Measurements from ENCODE around the gene UNC93A. TPM values are rescaled to one million over a fixed set of nuclear protein-coding genes. Genes with fewer than 3 reads are reported as not detected.
"Not testable (repeated sequence)": the region's sequence is repeated elsewhere in the genome, so short reads cannot be mapped to it uniquely, and the experiment has no call there.

Gene UNC93A
- total RNA-seq, 6 donors from 2014 or later, result not detected

DNA sequence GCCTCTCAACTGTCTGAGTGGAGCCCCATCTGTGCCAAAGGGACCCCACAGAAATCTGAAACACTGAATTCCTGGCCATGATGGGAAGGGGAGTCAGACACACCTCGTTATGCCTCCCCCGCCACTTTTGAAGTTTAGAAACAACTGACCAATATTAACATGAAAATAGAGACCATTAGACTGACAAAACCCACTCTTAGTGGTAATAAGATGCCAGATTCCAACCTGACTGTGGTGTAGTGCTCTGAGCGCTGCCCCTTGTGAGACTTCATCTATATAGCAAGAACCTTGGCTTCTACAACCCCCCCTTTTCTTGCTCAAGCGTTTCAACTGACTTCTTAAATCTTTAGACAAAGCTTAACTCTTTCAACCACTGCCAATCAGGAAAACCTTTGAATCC is 46.1 kb upstream of the UNC93A start:
- H3K27ac ChIP-seq, result no peak overlapping the region
- no peaks in the 10 kb centered on the region for H3K36me3 ChIP-seq
- no peak for ATAC-seq (ENCODE audit: low FRiP score in 2 of 2)
- no peak overlapping the region for H3K4me3 ChIP-seq
- no peaks in the 10 kb centered on the region for H3K27me3 ChIP-seq
- no peaks in the 10 kb centered on the region for H3K9me3 ChIP-seq
- no peaks in the 10 kb centered on the region for H3K4me1 ChIP-seq
- TF ChIP-seq, protein P1, sequence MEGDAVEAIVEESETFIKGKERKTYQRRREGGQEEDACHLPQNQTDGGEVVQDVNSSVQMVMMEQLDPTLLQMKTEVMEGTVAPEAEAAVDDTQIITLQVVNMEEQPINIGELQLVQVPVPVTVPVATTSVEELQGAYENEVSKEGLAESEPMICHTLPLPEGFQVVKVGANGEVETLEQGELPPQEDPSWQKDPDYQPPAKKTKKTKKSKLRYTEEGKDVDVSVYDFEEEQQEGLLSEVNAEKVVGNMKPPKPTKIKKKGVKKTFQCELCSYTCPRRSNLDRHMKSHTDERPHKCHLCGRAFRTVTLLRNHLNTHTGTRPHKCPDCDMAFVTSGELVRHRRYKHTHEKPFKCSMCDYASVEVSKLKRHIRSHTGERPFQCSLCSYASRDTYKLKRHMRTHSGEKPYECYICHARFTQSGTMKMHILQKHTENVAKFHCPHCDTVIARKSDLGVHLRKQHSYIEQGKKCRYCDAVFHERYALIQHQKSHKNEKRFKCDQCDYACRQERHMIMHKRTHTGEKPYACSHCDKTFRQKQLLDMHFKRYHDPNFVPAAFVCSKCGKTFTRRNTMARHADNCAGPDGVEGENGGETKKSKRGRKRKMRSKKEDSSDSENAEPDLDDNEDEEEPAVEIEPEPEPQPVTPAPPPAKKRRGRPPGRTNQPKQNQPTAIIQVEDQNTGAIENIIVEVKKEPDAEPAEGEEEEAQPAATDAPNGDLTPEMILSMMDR (IDR thresholded peaks at IDR 0.05), result no peak
- TF ChIP-seq POLR2AphosphoS5 (IDR thresholded peaks at IDR 0.05), result no peak
- no peak for TF ChIP-seq POLR2A (IDR thresholded peaks at IDR 0.05)
- no peak for TF ChIP-seq EP300 (IDR thresholded peaks at IDR 0.05)
- WGBS, 2 donors, result 47 to 60% methylated on average over 4 of the region's 4 CpGs
- DNase-seq, result no peak

DNA sequence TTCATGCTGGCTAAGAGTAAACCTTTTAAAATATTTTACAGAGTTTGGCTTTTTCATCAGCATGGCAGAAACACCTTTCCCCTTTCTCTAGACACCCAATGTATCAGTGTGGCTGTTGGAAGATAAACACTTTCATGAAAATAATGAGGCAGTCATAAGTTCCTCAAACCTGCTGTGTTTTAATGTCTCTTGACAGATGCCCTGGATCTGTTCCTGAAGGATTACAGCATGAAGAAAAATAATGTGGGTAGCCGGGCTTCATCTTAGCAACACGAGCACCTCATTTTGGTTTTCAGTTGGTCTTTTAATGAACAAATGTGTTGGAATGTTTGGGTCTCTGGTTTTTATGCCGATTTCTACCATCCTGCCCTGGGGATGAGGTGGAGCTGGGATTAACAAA is 45.5 kb upstream of the UNC93A start:
- Histone ChIP-seq H3K4me1 (no peaks in the 10 kb centered on the region), H3K27me3 (no peaks in the 10 kb centered on the region), H3K9me3 (no peaks in the 10 kb centered on the region), H3K27ac (no peak overlapping the region), H3K4me3 (no peak overlapping the region), H3K36me3 (no peaks in the 10 kb centered on the region)
- DNase-seq, result no peak
- 83 to 89% methylated on average over 3 of the region's 3 CpGs for WGBS, 2 donors
- TF ChIP-seq EP300 (IDR thresholded peaks at IDR 0.05) (no peak), POLR2A (IDR thresholded peaks at IDR 0.05) (no peak), POLR2AphosphoS5 (IDR thresholded peaks at IDR 0.05) (no peak)
- TF ChIP-seq, protein P1 (IDR thresholded peaks at IDR 0.05), result no peak
- no peak for ATAC-seq (ENCODE audit: low FRiP score in 2 of 2)

DNA sequence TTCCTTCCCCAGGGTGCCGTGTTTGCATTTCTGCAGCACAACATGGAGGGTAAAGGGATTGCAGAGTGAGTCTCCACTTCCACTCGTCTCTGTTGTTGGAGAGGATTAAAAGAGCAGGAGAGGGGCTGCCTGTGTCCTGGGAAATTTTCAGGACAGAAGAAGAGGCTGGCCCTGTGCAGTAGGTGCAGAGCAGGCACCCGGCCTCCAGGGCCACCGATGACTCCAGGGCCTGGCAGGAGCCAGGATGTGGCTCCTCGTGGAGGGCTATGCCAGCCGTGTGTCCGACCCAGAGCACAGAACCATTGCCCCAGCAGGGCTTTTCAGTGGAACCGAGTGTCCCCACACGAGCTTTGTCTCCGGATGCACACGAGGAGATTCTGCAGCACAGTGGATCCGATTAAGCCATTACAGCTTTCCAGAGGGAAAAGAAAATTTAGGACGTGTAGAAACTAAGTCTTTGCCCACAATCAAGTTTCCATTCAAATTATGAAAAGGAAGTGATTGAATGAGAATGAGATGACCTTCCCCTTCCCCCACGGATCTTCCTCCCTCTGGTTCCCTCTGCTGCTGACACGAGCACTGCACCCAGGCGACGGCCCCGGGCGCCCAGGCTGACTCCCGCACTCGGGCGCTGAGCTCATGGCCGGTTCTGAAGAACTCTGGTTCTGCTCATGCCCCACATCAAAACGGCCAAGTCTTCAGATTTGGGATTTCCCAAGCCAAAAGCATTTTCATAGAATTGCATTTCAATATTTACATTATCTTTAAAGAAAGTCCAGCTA is 43.1 kb upstream of the UNC93A start:
- DNase-seq, result peak in 1 of 2 donors; percentile 71
- 80 to 81% methylated on average over 19 to 24 of the region's 24 CpGs for WGBS, 2 donors
- H3K27ac ChIP-seq, result no peak overlapping the region
- TF ChIP-seq POLR2AphosphoS5 (IDR thresholded peaks at IDR 0.05) (no peak), POLR2A (IDR thresholded peaks at IDR 0.05) (no peak), EP300 (IDR thresholded peaks at IDR 0.05) (no peak)
- TF ChIP-seq, protein P1 (IDR thresholded peaks at IDR 0.05), result no peak
- no peaks in the 10 kb centered on the region for H3K27me3 ChIP-seq
- no peaks in the 10 kb centered on the region for H3K36me3 ChIP-seq
- no peak for ATAC-seq (ENCODE audit: low FRiP score in 2 of 2)
- no peaks in the 10 kb centered on the region for H3K4me1 ChIP-seq
- no peaks in the 10 kb centered on the region for H3K9me3 ChIP-seq
- H3K4me3 ChIP-seq, result no peak overlapping the region

DNA sequence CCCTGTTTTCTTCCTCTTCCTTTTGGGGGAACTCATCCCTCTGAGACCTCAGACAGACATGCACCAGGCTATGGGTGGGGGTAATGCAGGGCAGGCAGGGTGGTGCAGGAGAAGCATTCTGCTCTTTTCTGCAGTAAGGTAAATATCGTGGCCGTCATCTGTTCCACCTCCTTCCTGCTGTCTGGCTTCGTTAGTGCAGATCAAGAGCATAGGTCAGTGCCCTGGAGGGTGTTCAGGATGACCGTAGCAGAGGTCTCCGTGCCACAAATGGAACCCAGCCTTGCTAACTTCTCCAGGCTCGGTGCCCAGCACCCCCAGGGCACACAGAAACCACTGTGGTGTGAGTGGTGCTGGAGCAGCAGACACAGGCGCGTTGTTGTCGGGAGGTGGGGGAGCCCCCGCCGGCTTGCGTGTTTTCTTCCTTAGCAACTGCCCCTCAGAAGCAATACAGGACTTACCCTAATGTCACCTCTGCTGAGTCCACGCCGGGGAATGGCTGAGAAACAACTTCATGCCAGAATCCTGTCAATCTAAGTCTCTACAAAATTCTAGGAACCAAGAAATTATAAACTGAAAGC is 42.1 kb upstream of the UNC93A start:
- not testable (repeated sequence) for H3K36me3 ChIP-seq; H3K27me3 ChIP-seq; H3K9me3 ChIP-seq; H3K27ac ChIP-seq; H3K4me1 ChIP-seq; ATAC-seq (ENCODE audit: low FRiP score in 2 of 2); H3K4me3 ChIP-seq
- peak in 1 of 2 donors; percentile 52 for DNase-seq
- 67 to 74% methylated on average over 9 to 14 of the region's 14 CpGs for WGBS, 2 donors

DNA sequence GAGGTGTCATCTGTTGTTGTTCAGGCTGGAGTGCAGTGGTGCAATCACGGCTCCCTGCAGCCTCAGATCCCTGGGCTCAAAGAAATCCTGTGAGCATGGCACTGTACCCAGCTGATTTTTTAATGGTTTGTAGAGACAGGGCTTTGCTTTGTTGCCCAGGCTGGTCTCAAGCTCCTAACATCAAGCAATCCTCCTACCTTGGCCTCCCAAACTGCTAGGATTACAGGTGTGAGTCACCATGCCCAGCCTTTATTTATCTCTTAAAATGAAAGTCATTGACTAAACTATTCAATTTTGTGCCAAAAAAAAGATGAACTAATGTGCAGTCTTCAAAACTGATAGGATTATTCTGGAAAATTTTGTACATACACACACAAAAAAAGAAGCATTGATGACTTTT is 38.8 kb upstream of the UNC93A start:
- Histone ChIP-seq H3K27ac (no peak overlapping the region), H3K36me3 (no peaks in the 10 kb centered on the region), H3K4me3 (no peak overlapping the region), H3K4me1 (no peaks in the 10 kb centered on the region), H3K9me3 (peaks cover 0 to 8% (median 2%) of the 10 kb centered on the region in 4 donors), H3K27me3 (no peaks in the 10 kb centered on the region)
- TF ChIP-seq POLR2AphosphoS5 (IDR thresholded peaks at IDR 0.05), result no peak
- no peak for TF ChIP-seq POLR2A (IDR thresholded peaks at IDR 0.05)
- TF ChIP-seq, protein P1 (IDR thresholded peaks at IDR 0.05), result no peak
- no peak for TF ChIP-seq EP300 (IDR thresholded peaks at IDR 0.05)
- no peak for ATAC-seq (ENCODE audit: low FRiP score in 2 of 2)
- no peak for DNase-seq
- WGBS, 2 donors, result 86 to 92% methylated on average over 1 of the region's 1 CpG

Measured in upper lobe of left lung (tissue), 6 donors.